ENCODE measurements around the gene MRPS24.
A peak's percentile ranks its signal among the peaks of the same experiment; 100 is the strongest.

MRPS24 gene

DNA sequence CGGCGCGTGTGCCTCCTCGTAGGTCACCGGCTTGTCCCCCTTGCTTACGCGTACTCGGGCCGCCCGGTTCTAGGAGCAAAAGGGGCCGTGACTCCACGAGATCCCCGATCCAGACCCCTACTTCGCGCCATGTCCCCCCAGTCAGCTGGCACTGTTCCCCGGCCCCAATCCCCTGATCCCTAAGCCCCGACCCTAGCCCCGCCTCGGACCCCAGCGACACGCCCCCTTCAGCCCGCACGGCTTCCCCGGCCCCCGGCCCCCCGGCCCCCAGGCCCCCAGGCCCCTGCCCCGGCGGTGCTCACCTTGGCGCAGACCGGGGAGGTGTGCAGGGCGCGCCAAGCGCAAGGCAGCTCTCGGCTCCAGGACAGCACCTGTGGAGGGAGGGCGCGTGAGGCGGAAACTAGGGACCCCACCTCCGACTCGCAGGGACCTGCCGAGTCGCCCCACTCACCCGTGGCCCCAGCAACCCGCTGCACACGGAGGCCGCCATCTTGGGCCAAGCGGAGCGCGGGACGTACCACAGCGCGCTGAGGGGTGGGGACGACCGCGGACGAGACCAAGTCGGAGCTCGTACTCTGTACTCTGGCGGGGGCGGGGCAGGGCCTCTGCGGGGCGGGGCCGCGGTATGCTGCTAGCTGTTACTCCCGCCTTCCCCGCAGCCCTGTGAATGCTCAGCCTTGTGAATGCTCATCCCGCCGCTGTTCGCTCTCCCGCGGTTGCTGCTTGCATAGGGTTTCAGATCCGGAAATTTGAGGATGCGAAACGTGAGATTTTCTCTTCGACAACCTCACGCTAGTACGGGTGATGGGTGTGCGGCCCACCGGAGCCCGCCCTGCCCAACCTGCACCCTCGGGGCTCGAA, at the start of gene MRPS24:
Gene MRPS24 (minus strand): TSS at position 512 of the 861 bp plus-strand sequence. CDS start 22 bp downstream, at position 490.
- no peak for TF ChIP-seq CTCF (IDR thresholded peaks at IDR 0.05; ENCODE audit: low read depth, low read length)
- H3K4me3 ChIP-seq (ENCODE audit: low read depth, low read length): peak within 1 kb of the TSS; percentile 71
- in situ Hi-C loops (cut with HindIII; ENCODE audit: low sequenced_read_pairs): no loop called here
- DNase-seq (ENCODE audit: low read depth, low spot score): peak; percentile 96

- in situ Hi-C loops (cut with HindIII; ENCODE audit: low sequenced_read_pairs): no loop called here
- no peak for TF ChIP-seq CTCF (IDR thresholded peaks at IDR 0.05; ENCODE audit: low read depth, low read length)
- DNase-seq (ENCODE audit: low read depth, low spot score): no peak
- H3K4me3 ChIP-seq (ENCODE audit: low read depth, low read length): no peak overlapping the region
These were observed 46.6 kb upstream of the MRPS24 start for GRCh38 chr7:43915907-43916306.

GRCh38 chr7:43914795-43915194, 45.5 kb upstream of the MRPS24 start:
- no peak for TF ChIP-seq CTCF (IDR thresholded peaks at IDR 0.05; ENCODE audit: low read depth, low read length)
- in situ Hi-C loops (cut with HindIII; ENCODE audit: low sequenced_read_pairs): no loop called here
- DNase-seq (ENCODE audit: low read depth, low spot score): no peak
- H3K4me3 ChIP-seq (ENCODE audit: low read depth, low read length): no peak overlapping the region

DNA sequence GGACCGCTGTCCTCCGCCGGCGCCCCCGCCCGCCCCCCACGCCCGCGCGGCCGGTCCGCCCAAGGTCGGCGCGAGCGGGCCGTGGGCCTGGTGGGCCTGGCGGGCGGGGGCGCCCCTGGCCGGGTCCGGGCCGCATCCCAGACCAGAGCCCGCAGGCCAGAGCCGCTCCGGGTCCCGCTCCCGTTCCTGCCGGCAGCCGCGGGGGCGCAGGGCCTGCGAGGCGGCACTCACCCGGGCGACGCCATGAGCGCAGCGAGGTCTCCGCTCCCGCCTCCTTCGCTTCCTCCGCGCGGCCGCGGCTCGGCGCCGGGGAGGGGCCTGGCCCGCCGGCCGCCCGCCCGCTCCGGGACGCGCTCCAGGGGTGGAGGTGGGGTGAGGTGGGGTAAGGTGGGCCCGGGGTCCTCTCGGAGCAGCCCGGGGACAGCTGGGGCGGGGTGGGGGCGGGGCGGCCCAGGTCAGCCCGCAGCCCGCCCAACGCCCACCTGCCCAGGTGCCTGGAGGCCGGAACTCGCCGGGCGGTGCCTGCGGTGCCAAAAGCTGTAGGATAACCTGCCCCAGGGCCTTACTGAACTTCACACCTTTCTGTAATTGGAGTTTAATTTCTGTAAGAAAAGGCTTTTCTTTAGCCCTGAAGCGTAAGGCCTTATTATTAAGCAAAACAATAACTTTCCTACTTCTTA, 37.2 kb upstream of the MRPS24 start, which contains the start of gene URGCP:
Gene URGCP (minus strand): TSS at position 266 of the 680 bp plus-strand sequence. CDS start 21 bp downstream, at position 245.
- DNase-seq (ENCODE audit: low read depth, low spot score): peak; percentile 15

GRCh38 chr7:43905956-43906330, 36.6 kb upstream of the MRPS24 start:
- DNase-seq (ENCODE audit: low read depth, low spot score): peak; percentile 29
- H3K4me3 ChIP-seq (ENCODE audit: low read depth, low read length): peak overlapping the region; percentile 56
- in situ Hi-C loops (cut with HindIII; ENCODE audit: low sequenced_read_pairs): no loop called here
- TF ChIP-seq CTCF (IDR thresholded peaks at IDR 0.05; ENCODE audit: low read depth, low read length): no peak

More for the DNA sequence above, 37.2 kb upstream of the MRPS24 start, which contains the start of gene URGCP:
- H3K4me3 ChIP-seq (ENCODE audit: low read depth, low read length): peak within 1 kb of the TSS; percentile 56
- no peak for TF ChIP-seq CTCF (IDR thresholded peaks at IDR 0.05; ENCODE audit: low read depth, low read length)
- in situ Hi-C loops (cut with HindIII; ENCODE audit: low sequenced_read_pairs): no loop called here

- in situ Hi-C loops (cut with HindIII; ENCODE audit: low sequenced_read_pairs): no loop called here
- TF ChIP-seq CTCF (IDR thresholded peaks at IDR 0.05; ENCODE audit: low read depth, low read length): no peak
- no peak for DNase-seq (ENCODE audit: low read depth, low spot score)
- peak overlapping the region; percentile 56 for H3K4me3 ChIP-seq (ENCODE audit: low read depth, low read length)
These were observed 36.1 kb upstream of the MRPS24 start for GRCh38 chr7:43905209-43905946.

Data from astrocyte of the spinal cord (primary cell).